Neural cell (in vitro differentiated cells): ENCODE measurements around the gene AGPAT3. TPM values are rescaled to one million over a fixed set of nuclear protein-coding genes. Genes with fewer than 3 reads are reported as not detected.

ENCODE experiments used
- H2AFZ ChIP-seq: fragments of 200-600, 300-800 bp; sonication (generic), shearing (Covaris generic); 2 replicates; pipeline ENCODE4 v1.6.0; 2014; ENCODE audit warnings: low read depth, mild to moderate bottlenecking, antibody characterized with exemption, low read length, moderate library complexity
- H3F3A ChIP-seq: fragments of 200-600 bp; shearing (Covaris generic); 2 replicates; pipeline ENCODE4 v1.6.1; 2016; ENCODE audit warnings: mild to moderate bottlenecking, moderate library complexity, mixed read lengths, antibody characterized with exemption, low read length; ENCODE audit not compliant: insufficient read depth, poor library complexity, severe bottlenecking
- H3K27ac ChIP-seq: fragments of 200-600, 300-800 bp; sonication (generic), shearing (Covaris generic); 2 replicates; pipeline ENCODE4 v1.5.1; 2014; ENCODE audit warnings: mild to moderate bottlenecking, low read length, moderate library complexity
- H3K27me3 ChIP-seq: fragments of 300-800, 200-600 bp; sonication (generic), shearing (Covaris generic); 2 replicates; pipeline ENCODE4 v1.6.0; 2014; ENCODE audit warnings: mild to moderate bottlenecking, low read depth, low read length, moderate library complexity; ENCODE audit not compliant: insufficient read depth
- H3K36me3 ChIP-seq: fragments of 300-800, 200-600 bp; sonication (generic), shearing (Covaris generic); 2 replicates; pipeline ENCODE4 v1.5.1; 2014; ENCODE audit warnings: mild to moderate bottlenecking, antibody characterized with exemption, low read length, moderate library complexity; ENCODE audit not compliant: insufficient read depth
- H3K4me2 ChIP-seq: fragments of 300-800, 200-600 bp; sonication (generic), shearing (Covaris generic); 2 replicates; pipeline ENCODE4 v1.6.0; 2014; ENCODE audit warnings: mild to moderate bottlenecking, low read length
- H3K4me3 ChIP-seq: fragments of 300-800, 200-600 bp; sonication (generic), shearing (Covaris generic); 2 replicates; pipeline ENCODE4 v1.5.1; 2014; ENCODE audit warnings: mild to moderate bottlenecking, low read length, moderate library complexity
- H3K79me2 ChIP-seq: fragments of 200-600 bp; shearing (Covaris generic); replicated peaks from 2 replicates; pipeline ENCODE4 v1.6.0; 2014; ENCODE audit warnings: mild to moderate bottlenecking, low read length, moderate library complexity; ENCODE audit not compliant: insufficient read depth
- H3K9ac ChIP-seq: fragments of 300-800, 200-600 bp; sonication (generic), shearing (Covaris generic); 2 replicates; pipeline ENCODE4 v1.6.1; 2016; ENCODE audit warnings: mild to moderate bottlenecking, low read length, mixed read lengths
- H3K9me2 ChIP-seq: fragments of 200-600 bp; shearing (Covaris generic); 2 replicates; pipeline ENCODE4 v1.6.1; 2016; ENCODE audit warnings: mild to moderate bottlenecking, low read length, mixed read lengths; ENCODE audit not compliant: insufficient read depth
- H3K9me3 ChIP-seq: fragments of 200-600, 300-800 bp; sonication (generic), shearing (Covaris generic); 2 replicates; pipeline ENCODE4 v1.6.1; 2016; ENCODE audit warnings: mild to moderate bottlenecking, mixed run types, low read length, moderate library complexity, mixed read lengths
- H4K20me1 ChIP-seq: fragments of 200-600 bp; shearing (Covaris generic); 2 replicates; pipeline ENCODE4 v1.6.1; 2016; ENCODE audit warnings: mild to moderate bottlenecking, mixed run types; ENCODE audit not compliant: insufficient read depth
- CTCF ChIP-seq: fragments of 450-650 bp; IDR thresholded peaks from 2 replicates; pipeline ENCODE4 v1.5.1; 2014; ENCODE audit warnings: antibody characterized with exemption, mild to moderate bottlenecking, moderate library complexity; ENCODE audit not compliant: poor library complexity, severe bottlenecking
- EP300 ChIP-seq: fragments of 450-650 bp; conservative IDR thresholded peaks from 2 replicates; pipeline ENCODE4 v1.6.1; 2014; ENCODE audit warnings: antibody characterized with exemption, mild to moderate bottlenecking, moderate library complexity; ENCODE audit not compliant: poor library complexity, severe bottlenecking
- EZH2 ChIP-seq: fragments of 200-600, 300-800 bp; shearing (Covaris generic), sonication (generic); IDR thresholded peaks from 2 replicates; pipeline ENCODE4 v1.6.1; 2014; ENCODE audit warnings: antibody characterized with exemption, low read length, borderline replicate concordance, mild to moderate bottlenecking; ENCODE audit not compliant: insufficient read depth, poor library complexity, severe bottlenecking
- MXI1 ChIP-seq: fragments of 450-650 bp; conservative IDR thresholded peaks from 2 replicates; pipeline ENCODE4 v1.6.1; 2014; ENCODE audit warnings: antibody characterized with exemption, mild to moderate bottlenecking; ENCODE audit not compliant: poor library complexity, severe bottlenecking
- POLR2AphosphoS5 ChIP-seq: IDR thresholded peaks from 2 replicates; pipeline ENCODE4 v1.6.1; 2012
- RAD21 ChIP-seq: fragments of 450-650 bp; conservative IDR thresholded peaks from 2 replicates; pipeline ENCODE4 v1.6.1; 2014; ENCODE audit warnings: antibody characterized with exemption, mild to moderate bottlenecking, moderate library complexity
- REST ChIP-seq: IDR thresholded peaks from 2 replicates; pipeline ENCODE4 v1.6.1; 2012; ENCODE audit warnings: borderline replicate concordance
- SMC3 ChIP-seq: fragments of 450-650 bp; conservative IDR thresholded peaks from 2 replicates; pipeline ENCODE4 v1.6.1; 2014; ENCODE audit warnings: antibody characterized with exemption, mild to moderate bottlenecking, moderate library complexity; ENCODE audit not compliant: poor library complexity
- TAF1 ChIP-seq: IDR thresholded peaks from 2 replicates; pipeline ENCODE4 v1.6.1; 2012; ENCODE audit warnings: low read depth
- polyA plus RNA-seq: library from polyadenylated mRNA; depleted of rRNA; stranded (reverse); fragments of >200 nt; gene quantifications from 2 replicates; pipeline ENCODE4 v1.2.3, GENCODE V29; 2014

Gene AGPAT3
- polyA plus RNA-seq, 1 donor from 2014 or later = 8.4 TPM

GRCh38 chr21:43909741-43910400 lies 44.8 kb downstream of the AGPAT3 start:
- Histone ChIP-seq H3K27me3 (no peaks in the 10 kb centered on the region), H3K9me3 (no peaks in the 10 kb centered on the region), H3K79me2 (no peaks in the 10 kb centered on the region), H3F3A (no peaks in the 10 kb centered on the region), H3K4me3 (no peak overlapping the region), H2AFZ (no peak overlapping the region), H3K4me2 (no peak overlapping the region), H3K9ac (no peak overlapping the region), H3K36me3 (no peaks in the 10 kb centered on the region), H4K20me1 (no peaks in the 10 kb centered on the region), H3K27ac (no peak overlapping the region), H3K9me2 (no peaks in the 10 kb centered on the region)
- TF ChIP-seq TAF1 (no peak), RAD21 (no peak)

GRCh38 chr21:43910460-43910859 lies 45.4 kb downstream of the AGPAT3 start:
- no peak overlapping the region for H3K4me2 ChIP-seq
- H3K27me3 ChIP-seq = no peaks in the 10 kb centered on the region
- no peak overlapping the region for H3K27ac ChIP-seq
- H3K9me2 ChIP-seq = no peaks in the 10 kb centered on the region
- no peak overlapping the region for H2AFZ ChIP-seq
- H3K4me3 ChIP-seq = no peak overlapping the region
- TF ChIP-seq EP300 (no peak), TAF1 (no peak), MXI1 (no peak), SMC3 (no peak), EZH2 (no peak), POLR2AphosphoS5 (no peak), CTCF (no peak), RAD21 (no peak), REST (no peak)
- H3K79me2 ChIP-seq = no peaks in the 10 kb centered on the region
- H3K9ac ChIP-seq = no peak overlapping the region
- no peaks in the 10 kb centered on the region for H4K20me1 ChIP-seq
- H3K36me3 ChIP-seq = no peaks in the 10 kb centered on the region
- no peaks in the 10 kb centered on the region for H3K9me3 ChIP-seq
- no peaks in the 10 kb centered on the region for H3F3A ChIP-seq
